HepG2 (cell line): ENCODE results near the gene CPNE5. TPM values are rescaled to one million over a fixed set of nuclear protein-coding genes. Genes with fewer than 3 reads are reported as not detected.
A peak's percentile ranks its signal among the peaks of the same experiment; 100 is the strongest.

Experiments
- ATAC-seq: fragments of 200-7000 bp; cut with Tn5 transposase; 3 replicates; pipeline ENCODE4 v1.9.1; 2020; ENCODE audit warnings: mild to moderate bottlenecking, moderate library complexity
- BruUV-seq: library from RNA; stranded (reverse); fragments of 400-500 nt; replicated peaks from 2 replicates; lab custom pipeline; 2021; lab: Mats Ljungman, UMichigan
- CTCF ChIA-PET: fragments of 300-600 bp; formaldehyde crosslinking; extraction: SDS; loops from one replicate; lab custom pipeline; 2021; ENCODE audit warnings: low total read pairs, inconsistent platforms, low intra/inter-chr PET ratio; lab: Yijun Ruan, JAX
- POLR2A ChIA-PET: fragments of 350-600 bp; sonication (Branson Sonifier 250); formaldehyde crosslinking; loops from one replicate; lab custom pipeline; 2020; ENCODE audit warnings: antibody characterized with exemption, inconsistent platforms; lab: Yijun Ruan, JAX
- DNase-seq: peaks from one replicate; pipeline ENCODE4 v3.0.0-alpha.2; 2015; ENCODE audit warnings: low spot score
- FAIRE-seq: peaks from 3 replicates; lab custom pipeline; 2011; peaks lifted over from hg19 to GRCh38; lab: Jason Lieb, UNC
- H2AFZ ChIP-seq: one replicate; pipeline ENCODE4 v1.6.1; 2011; ENCODE audit warnings: low read length, inconsistent platforms
- H3K27ac ChIP-seq: fragments of 300-600 bp; 3 replicates; pipeline ENCODE4 v1.8.0; 2011; ENCODE audit warnings: mixed run types, mild to moderate bottlenecking, mixed read lengths, low read length, inconsistent platforms; ENCODE audit not compliant: insufficient read depth; ENCODE audit errors: extremely low read length
- H3K27me3 ChIP-seq, 2 experiments: fragments of 200-600 bp in 1 of 2; 2 replicates in 1 of 2; 3 replicates in 1 of 2; pipeline versions ENCODE4 v1.6.0 to v1.8.0; 2011; ENCODE audit warnings: low read length in 2 of 2, mild to moderate bottlenecking in 2 of 2, moderate library complexity in 2 of 2, inconsistent platforms in 1 of 2; ENCODE audit not compliant: insufficient read depth in 2 of 2, control insufficient read depth in 1 of 2
- H3K36me3 ChIP-seq, 2 experiments: fragments of 200-600 bp in 1 of 2; replicated peaks in 1 of 2; 2 replicates in 1 of 2; 3 replicates in 1 of 2; pipeline versions ENCODE4 v1.5.1 to v1.8.0; 2011; ENCODE audit warnings: low read length in 2 of 2, inconsistent platforms in 1 of 2; ENCODE audit not compliant: insufficient read depth in 2 of 2, control insufficient read depth in 1 of 2
- H3K4me1 ChIP-seq: 2 replicates; pipeline ENCODE4 v1.5.1; 2012; ENCODE audit warnings: low read length, inconsistent platforms; ENCODE audit not compliant: insufficient read depth
- H3K4me2 ChIP-seq: 2 replicates; pipeline ENCODE4 v1.6.0; 2011; ENCODE audit warnings: low read depth, low read length, inconsistent platforms
- H3K4me3 ChIP-seq, 3 experiments: fragments of 200-600 bp in 1 of 3; sonication (generic), shearing (Covaris generic) in 1 of 3; replicated peaks in 1 of 3; 2 replicates each; pipeline ENCODE4 v1.5.1; 2011 to 2016; ENCODE audit warnings: low read length in 3 of 3, inconsistent platforms in 2 of 3, low read depth in 2 of 3, mild to moderate bottlenecking in 2 of 3, control low read depth in 1 of 3, mixed read lengths in 1 of 3; ENCODE audit not compliant: insufficient read depth in 1 of 3
- H3K79me2 ChIP-seq: one replicate; pipeline ENCODE4 v1.6.1; 2011; ENCODE audit warnings: low read length, inconsistent platforms; ENCODE audit not compliant: insufficient read depth
- H3K9ac ChIP-seq: 2 replicates; pipeline ENCODE4 v1.6.0; 2011; ENCODE audit warnings: mild to moderate bottlenecking, low read depth, low read length, inconsistent platforms; ENCODE audit not compliant: insufficient read depth
- H3K9me3 ChIP-seq: 2 replicates; pipeline ENCODE4 v1.5.1; 2012; ENCODE audit warnings: mild to moderate bottlenecking, low read length
- H4K20me1 ChIP-seq: 2 replicates; pipeline ENCODE4 v1.6.0; 2011; ENCODE audit warnings: inconsistent platforms, mild to moderate bottlenecking, low read length, moderate library complexity; ENCODE audit not compliant: insufficient read depth
- CHCHD3 ChIP-seq: sonication (generic); formaldehyde crosslinking; IDR thresholded peaks from 2 replicates; pipeline ENCODE4 v1.8.0; 2022; ENCODE audit warnings: mild to moderate bottlenecking, missing genetic modification reagents, moderate library complexity
- MAFK ChIP-seq, 2 experiments: IDR thresholded peaks in 1 of 2; conservative IDR thresholded peaks in 1 of 2; 2 replicates each; pipeline ENCODE4 v1.6.1; 2011; ENCODE audit warnings: improper control_type of control experiment in 2 of 2, low read length in 2 of 2
- ZEB1 ChIP-seq: IDR thresholded peaks from 2 replicates; pipeline ENCODE4 v1.6.1; 2012; ENCODE audit warnings: mild to moderate bottlenecking, low read depth, inconsistent platforms; ENCODE audit not compliant: insufficient replicate concordance
- ZNF136 ChIP-seq: sonication (generic); formaldehyde crosslinking; IDR thresholded peaks from 2 replicates; pipeline ENCODE4 v1.8.1; 2022; ENCODE audit warnings: low read depth, mild to moderate bottlenecking, moderate library complexity, missing genetic modification reagents
- ZNF629 ChIP-seq: sonication (generic); formaldehyde crosslinking; conservative IDR thresholded peaks from 2 replicates; pipeline ENCODE4 v1.5.0; 2020; ENCODE audit warnings: missing genetic modification reagents
- ZNF678 ChIP-seq: sonication (generic); formaldehyde crosslinking; IDR thresholded peaks from 2 replicates; pipeline ENCODE4 v1.4.0; 2020; ENCODE audit warnings: mild to moderate bottlenecking, missing genetic modification reagents
- WGBS: methylation state at CpG from one replicate; pipeline ENCODE4 v1.1.6; 2017; ENCODE audit warnings: low lambda C conversion rate; 5-methylcytosine and 5-hydroxymethylcytosine counted together
- in situ Hi-C: cut with HindIII; loops from 2 replicates; pipeline ENCODE4 v1.10.0; 2017; ENCODE audit warnings: low pct_unique_long_range_greater_than_20kb; ENCODE audit not compliant: extremely low pct_ligation_motif_present
- intact Hi-C: fragments of 100-400 bp; cut with micrococcal nuclease; formaldehyde crosslinking; loops from one replicate; pipeline ENCODE4 v1.10.0; 2022; ENCODE audit not compliant: unreplicated experiment
- polyA plus RNA-seq, 8 experiments: library from polyadenylated mRNA; depleted of rRNA in 3 of 8; stranded (reverse) in 7 of 8; unstranded in 1 of 8; fragments of >200 nt; fragmentation: Illumina TruSeq in 4 of 8; extraction: Trizol in 4 of 8; gene quantifications; 2 replicates each; pipeline versions ENCODE4 v1.2.1 to v1.2.3, GENCODE V29; 2011 to 2016; ENCODE audit warnings: low read depth in 4 of 8, missing spikeins in 1 of 8, mixed read lengths in 1 of 8; ENCODE audit not compliant: insufficient read depth in 1 of 8
- total RNA-seq, 5 experiments: library from RNA; depleted of rRNA; stranded (reverse); fragments of >200 nt; fragmentation: Illumina TruSeq; extraction: Trizol; gene quantifications; 2 replicates each; pipeline ENCODE4 v1.2.3, GENCODE V29; 2016; ENCODE audit warnings: low read depth in 1 of 5

CPNE5 gene
- total and polyA plus RNA-seq, 2 of the 13 experiments (the other 11 are each of a cell fraction or from before 2014, with no cell fraction given), result 0.16 TPM; not detected in 1

DNA sequence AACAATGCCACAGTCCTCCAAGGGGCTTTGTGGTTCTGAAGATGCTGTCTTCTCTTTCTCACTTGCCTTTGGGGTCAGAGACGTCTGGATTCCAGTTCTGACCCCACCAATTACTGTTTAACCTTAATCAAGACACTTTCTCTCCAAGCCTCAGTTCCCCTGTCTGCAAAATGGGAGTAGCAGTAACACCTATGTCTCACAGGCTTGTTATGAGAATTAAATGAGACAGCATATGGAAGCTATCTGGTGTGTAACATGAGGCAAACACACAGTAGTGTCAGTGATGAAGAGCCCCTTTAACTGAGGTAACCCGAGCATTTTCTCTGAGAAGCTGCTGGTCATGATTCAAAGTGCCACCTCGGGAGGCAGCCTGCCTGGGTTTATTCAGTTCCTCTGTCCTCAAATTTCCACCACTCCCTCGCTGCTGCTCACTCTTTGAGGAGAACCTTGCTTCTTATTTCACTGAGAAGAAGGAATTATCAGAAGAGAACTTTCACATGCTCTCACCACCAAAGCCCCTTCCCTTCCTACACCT is 23.7 kb upstream of the CPNE5 start:
- WGBS, result 95% methylated on average over 4 of the region's 4 CpGs
- ATAC-seq, result no peak

GRCh38 chr6:36862164-36862847 is 23.1 kb upstream of the CPNE5 start:
- no peak overlapping the region for H2AFZ ChIP-seq
- H3K27me3 ChIP-seq, result no peaks in the 10 kb centered on the region
- CTCF ChIA-PET, result no interaction called here
- H3K4me2 ChIP-seq, result no peak overlapping the region
- ATAC-seq (no peak), DNase-seq (no peak), FAIRE-seq (no peak)
- H4K20me1 ChIP-seq, result no peaks in the 10 kb centered on the region
- H3K9me3 ChIP-seq, result no peaks in the 10 kb centered on the region
- 96% methylated on average over 8 of the region's 8 CpGs for WGBS
- no peak for TF ChIP-seq ZNF678 (CRISPR knock-in tag)
- no peak for TF ChIP-seq CHCHD3 (CRISPR knock-in tag)
- TF ChIP-seq MAFK (conservative IDR thresholded peaks at IDR 0.05 in 1 of 2, IDR thresholded peaks at IDR 0.05 in 1 of 2; ENCODE audit: low read length in 2 of 2), result 0 out of 4 replicates have a peak, but pooled peaks of 1 of the 2 experiments have one; percentile 2
- TF ChIP-seq ZNF136 (CRISPR knock-in tag), result no peak
- intact Hi-C loops, result no loop called here
- no peak overlapping the region for H3K4me3 ChIP-seq
- in situ Hi-C loops, result no loop called here
- peaks cover 62% of the 10 kb centered on the region for H3K79me2 ChIP-seq
- peaks cover 11% of the 10 kb centered on the region for H3K4me1 ChIP-seq
- no TSS peak for BruUV-seq
- POLR2A ChIA-PET, result no interaction called here
- H3K27ac ChIP-seq, result no peak overlapping the region
- no peak overlapping the region for H3K9ac ChIP-seq
- H3K36me3 ChIP-seq, result peaks cover 32 to 84% of the 10 kb centered on the region in 2 experiments

More for the DNA sequence above, 23.7 kb upstream of the CPNE5 start:
- Histone ChIP-seq H3K9ac (no peak overlapping the region), H3K4me1 (peaks cover 11% of the 10 kb centered on the region), H3K27ac (no peak overlapping the region), H3K27me3 (no peaks in the 10 kb centered on the region), H3K4me2 (no peak overlapping the region), H3K36me3 (peaks cover 35 to 85% of the 10 kb centered on the region in 2 experiments), H4K20me1 (no peaks in the 10 kb centered on the region), H3K79me2 (peaks cover 64% of the 10 kb centered on the region), H3K4me3 (no peak overlapping the region), H2AFZ (no peak overlapping the region), H3K9me3 (no peaks in the 10 kb centered on the region)
- POLR2A ChIA-PET, result no interaction called here
- in situ Hi-C loops (no loop called here), intact Hi-C loops (no loop called here)
- no peak for TF ChIP-seq ZEB1
- peak; percentile 81 for TF ChIP-seq ZNF629
- CTCF ChIA-PET, result no interaction called here
- FAIRE-seq (no peak), DNase-seq (no peak)
- no TSS peak for BruUV-seq
